Glomerular endothelial cell (primary cell): ENCODE data around the gene RPS4Y2. TPM values are rescaled to one million over a fixed set of nuclear protein-coding genes. Genes with fewer than 3 reads are reported as not detected.

Experiments
- DNase-seq: peaks from one replicate; pipeline ENCODE4 v3.0.0-alpha.2; 2011; ENCODE audit warnings: low read depth, low spot score; ENCODE audit errors: extremely low read depth
- total RNA-seq: library from RNA; depleted of rRNA; stranded (reverse); fragments of >200 nt; gene quantifications from 2 replicates; pipeline ENCODE4 v1.2.3, GENCODE V29; 2015

The RPS4Y2 gene
- total RNA-seq, 1 donor from 2014 or later: not detected

DNA sequence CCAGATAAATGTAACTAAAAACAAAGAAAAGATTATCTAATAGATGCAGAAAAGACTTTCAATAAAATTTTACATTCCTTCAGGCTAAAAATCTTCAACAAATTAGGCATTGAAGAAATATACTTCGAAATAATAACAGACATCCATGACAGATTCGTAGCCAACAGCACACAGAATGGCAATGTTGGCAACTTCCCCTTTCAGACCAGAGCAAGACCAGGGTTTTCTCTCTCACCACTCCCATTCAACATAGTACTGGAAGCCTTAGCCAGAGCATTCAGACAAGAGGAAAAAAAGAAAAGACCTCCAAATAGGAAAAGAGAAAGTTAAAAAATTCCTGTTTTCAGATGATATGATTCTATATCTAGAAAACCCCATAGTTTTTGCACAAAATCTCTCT lies 61.2 kb downstream of the RPS4Y2 start:
- DNase-seq: no peak

Other genes with a start within 250 kb of the RPS4Y2 start
- gene EIF1AY, start 180.3 kb upstream of the RPS4Y2 start, total RNA-seq: not detected in 2 replicates